Activated T-helper 1 cell treated with anti-CD3 and anti-CD28 coated beads, Interleukin-12 subunit alpha, Interleukin-12 subunit beta, Interleukin-2, Interleukin-4 antibody, amounts not matched to agents 30 ng/mL and 10 ng/mL and 1 ng/mL, durations not matched to agents 14 hours and 24 hours and 36 hours (primary cell): Measurements from ENCODE around the gene ERC1. TPM values are rescaled to one million over a fixed set of nuclear protein-coding genes. Genes with fewer than 3 reads are reported as not detected.
A peak's percentile ranks its signal among the peaks of the same experiment; 100 is the strongest.
"Not testable (repeated sequence)": the region's sequence is repeated elsewhere in the genome, so short reads cannot be mapped to it uniquely, and the experiment has no call there.

Experiments
- DNase-seq: peaks from one replicate; pipeline ENCODE4 v3.0.0; 2021; ENCODE audit warnings: low spot score
- H3K27ac Mint-ChIP-seq: one replicate; pipeline ENCODE4 v1.8.0; 2021; ENCODE audit warnings: mild to moderate bottlenecking, mixed read lengths
- H3K27me3 Mint-ChIP-seq: one replicate; pipeline ENCODE4 v1.8.0; 2022; ENCODE audit warnings: mild to moderate bottlenecking, moderate library complexity, mixed read lengths; ENCODE audit not compliant: insufficient read depth
- H3K36me3 Mint-ChIP-seq: one replicate; pipeline ENCODE4 v1.8.0; 2021; ENCODE audit warnings: low read depth, mixed read lengths
- H3K4me1 Mint-ChIP-seq: one replicate; pipeline ENCODE4 v1.8.0; 2021; ENCODE audit warnings: low read depth, mixed read lengths
- H3K4me3 Mint-ChIP-seq: one replicate; pipeline ENCODE4 v1.8.0; 2021; ENCODE audit warnings: mild to moderate bottlenecking, moderate library complexity, mixed read lengths
- H3K9me3 Mint-ChIP-seq: one replicate; pipeline ENCODE4 v1.8.0; 2021; ENCODE audit warnings: mixed read lengths
- intact Hi-C: fragments of 100-400 bp; cut with micrococcal nuclease; formaldehyde crosslinking; loops from one replicate; pipeline ENCODE4 v1.15.1; 2024
- total RNA-seq: library from RNA; stranded (reverse); gene quantifications from 2 replicates; pipeline ENCODE4 v1.2.3, GENCODE V29; 2022

The ERC1 gene
- total RNA-seq, 1 donor from 2014 or later = 33.6 TPM

GRCh38 chr12:1201886-1202285 is 210.9 kb downstream of the ERC1 start:
- DNase-seq = no peak
- intact Hi-C loops = loop anchor here (5.0 kb wide), 2 partner anchors 330 to 390 kb away; partner anchors contain the start of gene FBXL14
- Mint-ChIP-seq H3K27me3 (no peaks in the 10 kb centered on the region), H3K4me1 (peaks cover 7% of the 10 kb centered on the region), H3K9me3 (peaks cover 15% of the 10 kb centered on the region), H3K4me3 (no peak overlapping the region), H3K27ac (no peak overlapping the region), H3K36me3 (peaks cover 7% of the 10 kb centered on the region)

GRCh38 chr12:1203735-1204019 is 212.7 kb downstream of the ERC1 start:
- intact Hi-C loops = loop anchor here (5.0 kb wide), 2 partner anchors 329 to 389 kb away; partner anchors contain the start of gene FBXL14
- no peak for DNase-seq
- Mint-ChIP-seq H3K4me3 (no peak overlapping the region), H3K4me1 (peaks cover 7% of the 10 kb centered on the region), H3K9me3 (no peaks in the 10 kb centered on the region), H3K27me3 (no peaks in the 10 kb centered on the region), H3K27ac (no peak overlapping the region), H3K36me3 (peaks cover under 1% of the 10 kb centered on the region)

DNA sequence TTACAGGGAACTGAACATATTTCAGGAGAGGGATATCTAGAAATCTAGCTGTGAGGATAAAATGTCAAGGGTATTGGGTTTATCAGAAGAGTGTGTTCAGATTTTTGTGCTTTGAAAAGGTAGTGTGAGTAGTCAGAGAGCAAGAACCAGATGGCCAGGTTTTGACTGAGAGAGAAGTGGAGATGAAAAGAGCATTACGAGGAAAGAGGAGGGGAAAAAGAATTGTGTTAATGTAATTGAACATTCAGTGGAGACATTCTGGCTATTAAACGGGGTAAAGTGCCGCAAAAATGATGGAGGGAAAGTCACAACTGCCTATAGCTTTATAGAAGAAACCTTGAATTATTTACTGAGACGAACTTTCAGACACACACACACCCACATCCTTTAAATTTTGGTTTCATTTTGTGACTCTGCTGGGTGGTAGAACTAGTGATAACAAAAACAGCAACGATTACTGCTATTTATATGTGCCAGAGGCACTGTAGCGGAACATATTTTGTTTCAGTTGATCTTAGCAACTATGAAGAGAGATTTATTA is 213.6 kb downstream of the ERC1 start:
- no peaks in the 10 kb centered on the region for H3K27me3 Mint-ChIP-seq
- no peak overlapping the region for H3K4me3 Mint-ChIP-seq
- no peak overlapping the region for H3K27ac Mint-ChIP-seq
- peak; percentile 2 for DNase-seq
- H3K9me3 Mint-ChIP-seq = no peaks in the 10 kb centered on the region
- intact Hi-C loops = loop anchor here (5.0 kb wide), 3 partner anchors 87 to 388 kb away; partner anchors contain the start of gene FBXL14
- H3K4me1 Mint-ChIP-seq = peaks cover 7% of the 10 kb centered on the region
- H3K36me3 Mint-ChIP-seq = no peaks in the 10 kb centered on the region

- H3K27ac Mint-ChIP-seq = no peak overlapping the region
- intact Hi-C loops = loop anchor here (5.0 kb wide), 1 partner anchor 88 kb away; no protein-coding TSS in a partner anchor
- H3K4me3 Mint-ChIP-seq = no peak overlapping the region
- H3K9me3 Mint-ChIP-seq = no peaks in the 10 kb centered on the region
- no peaks in the 10 kb centered on the region for H3K36me3 Mint-ChIP-seq
- H3K27me3 Mint-ChIP-seq = no peaks in the 10 kb centered on the region
- no peak for DNase-seq
- peaks cover 7% of the 10 kb centered on the region for H3K4me1 Mint-ChIP-seq
Measured at GRCh38 chr12:1205512-1206060, 214.6 kb downstream of the ERC1 start.

DNA sequence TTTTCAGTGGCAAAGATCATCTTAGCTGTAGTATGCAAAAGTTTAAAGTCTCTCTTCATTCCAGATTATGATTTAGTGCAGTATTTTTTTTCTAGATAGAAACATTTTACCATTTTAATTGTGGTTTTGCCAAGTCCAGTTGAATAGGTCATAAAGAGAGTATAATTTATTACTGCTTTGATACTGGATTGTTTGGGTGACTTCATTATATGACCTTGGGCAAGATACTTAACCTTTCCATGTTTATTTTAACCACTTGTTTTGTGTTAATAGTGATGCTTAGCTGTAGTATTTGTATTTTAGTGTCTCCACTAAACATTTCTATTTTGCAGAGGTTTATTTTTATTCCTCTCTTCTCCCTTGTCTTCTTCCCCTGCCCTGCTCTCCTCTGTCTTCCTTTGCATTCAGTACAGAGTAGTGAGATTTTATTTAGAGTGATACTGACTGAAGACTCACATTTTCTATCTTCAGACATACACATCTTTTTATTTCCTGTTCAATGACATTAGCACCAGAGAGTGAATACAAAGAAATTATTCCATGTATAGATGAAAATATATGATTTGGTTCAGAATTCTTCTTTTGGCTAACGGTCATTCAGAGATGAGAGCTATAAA is 215.2 kb downstream of the ERC1 start:
- H3K4me1 Mint-ChIP-seq = peaks cover 7% of the 10 kb centered on the region
- no peak overlapping the region for H3K4me3 Mint-ChIP-seq
- intact Hi-C loops = loop anchor here (5.0 kb wide), 1 partner anchor 89 kb away; no protein-coding TSS in a partner anchor
- no peak for DNase-seq
- no peak overlapping the region for H3K27ac Mint-ChIP-seq
- H3K27me3 Mint-ChIP-seq = no peaks in the 10 kb centered on the region
- H3K36me3 Mint-ChIP-seq = no peaks in the 10 kb centered on the region
- no peaks in the 10 kb centered on the region for H3K9me3 Mint-ChIP-seq

DNA sequence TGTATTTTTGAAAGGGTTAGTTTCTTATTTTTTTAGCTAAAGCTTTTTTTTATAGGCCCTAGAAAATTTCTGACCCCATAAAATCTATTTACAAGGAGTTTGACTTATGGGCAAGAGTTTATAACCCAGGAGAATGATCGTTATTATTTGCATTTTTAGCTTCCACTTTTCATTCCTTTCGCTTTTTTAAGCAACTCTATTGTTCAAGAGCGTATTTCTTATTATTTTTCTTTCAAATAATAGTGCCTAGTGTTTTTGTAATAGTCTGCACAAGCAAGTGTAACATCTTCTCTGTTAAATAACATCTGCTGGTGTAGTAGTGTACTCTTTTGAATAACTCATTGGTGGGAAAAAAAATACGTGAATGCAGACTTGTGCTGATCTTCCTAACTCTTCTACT is 216.3 kb downstream of the ERC1 start:
- Mint-ChIP-seq H3K27me3 (no peaks in the 10 kb centered on the region), H3K27ac (no peak overlapping the region), H3K4me1 (peaks cover 3% of the 10 kb centered on the region), H3K36me3 (no peaks in the 10 kb centered on the region), H3K9me3 (no peaks in the 10 kb centered on the region), H3K4me3 (no peak overlapping the region)
- DNase-seq = no peak
- intact Hi-C loops = loop anchor here (5.0 kb wide), 1 partner anchor 90 kb away; no protein-coding TSS in a partner anchor

- not testable (repeated sequence) for H3K27me3 Mint-ChIP-seq, DNase-seq, H3K4me3 Mint-ChIP-seq, H3K9me3 Mint-ChIP-seq, H3K27ac Mint-ChIP-seq, H3K36me3 Mint-ChIP-seq
- H3K4me1 Mint-ChIP-seq = peaks cover 10% of the 10 kb centered on the region
- intact Hi-C loops = loop anchor here (5.0 kb wide), 1 partner anchor 91 kb away; no protein-coding TSS in a partner anchor
Measured at GRCh38 chr12:1208719-1209118, 217.7 kb downstream of the ERC1 start.

- Mint-ChIP-seq H3K4me3 (no peak overlapping the region), H3K4me1 (peaks cover 10% of the 10 kb centered on the region), H3K9me3 (no peaks in the 10 kb centered on the region), H3K27me3 (no peaks in the 10 kb centered on the region), H3K27ac (peak overlapping the region; percentile 52), H3K36me3 (no peaks in the 10 kb centered on the region)
- DNase-seq = no peak
- intact Hi-C loops = no loop called here
Measured at GRCh38 chr12:1212526-1212925, 221.5 kb downstream of the ERC1 start.

DNA sequence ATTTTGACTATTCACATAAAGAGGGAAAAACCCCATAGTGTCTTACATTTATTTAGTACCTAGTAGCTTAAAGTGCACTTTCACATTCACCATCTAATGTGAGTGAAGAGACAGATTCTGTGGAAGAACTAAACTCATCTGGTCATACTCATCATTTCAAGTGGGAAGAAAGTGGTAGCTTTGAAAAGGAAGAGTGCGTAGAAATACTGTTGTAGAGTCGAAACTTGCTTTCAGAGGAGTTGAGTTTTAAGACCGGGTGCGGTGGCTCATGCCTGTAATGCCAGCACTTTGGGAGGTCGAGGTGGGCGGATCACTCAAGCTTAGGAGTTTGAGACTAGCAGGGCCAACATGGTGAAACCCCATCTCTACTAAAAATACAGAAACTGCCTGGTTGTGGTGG is 222.2 kb downstream of the ERC1 start:
- H3K27me3 Mint-ChIP-seq = no peaks in the 10 kb centered on the region
- peaks cover 10% of the 10 kb centered on the region for H3K4me1 Mint-ChIP-seq
- H3K36me3 Mint-ChIP-seq = no peaks in the 10 kb centered on the region
- no peak overlapping the region for H3K4me3 Mint-ChIP-seq
- DNase-seq = no peak
- intact Hi-C loops = no loop called here
- peak overlapping the region; percentile 52 for H3K27ac Mint-ChIP-seq
- H3K9me3 Mint-ChIP-seq = no peaks in the 10 kb centered on the region

GRCh38 chr12:1213618-1214205 is 222.7 kb downstream of the ERC1 start:
- H3K27ac Mint-ChIP-seq = no peak overlapping the region
- intact Hi-C loops = no loop called here
- no peaks in the 10 kb centered on the region for H3K27me3 Mint-ChIP-seq
- no peak overlapping the region for H3K4me3 Mint-ChIP-seq
- no peak for DNase-seq
- H3K36me3 Mint-ChIP-seq = no peaks in the 10 kb centered on the region
- H3K9me3 Mint-ChIP-seq = no peaks in the 10 kb centered on the region
- peaks cover 10% of the 10 kb centered on the region for H3K4me1 Mint-ChIP-seq

GRCh38 chr12:1216560-1216959 is 225.5 kb downstream of the ERC1 start:
- Mint-ChIP-seq H3K27ac (no peak overlapping the region), H3K4me1 (peaks cover 10% of the 10 kb centered on the region), H3K9me3 (no peaks in the 10 kb centered on the region), H3K4me3 (no peak overlapping the region), H3K27me3 (no peaks in the 10 kb centered on the region), H3K36me3 (no peaks in the 10 kb centered on the region)
- DNase-seq = no peak
- intact Hi-C loops = no loop called here

DNA sequence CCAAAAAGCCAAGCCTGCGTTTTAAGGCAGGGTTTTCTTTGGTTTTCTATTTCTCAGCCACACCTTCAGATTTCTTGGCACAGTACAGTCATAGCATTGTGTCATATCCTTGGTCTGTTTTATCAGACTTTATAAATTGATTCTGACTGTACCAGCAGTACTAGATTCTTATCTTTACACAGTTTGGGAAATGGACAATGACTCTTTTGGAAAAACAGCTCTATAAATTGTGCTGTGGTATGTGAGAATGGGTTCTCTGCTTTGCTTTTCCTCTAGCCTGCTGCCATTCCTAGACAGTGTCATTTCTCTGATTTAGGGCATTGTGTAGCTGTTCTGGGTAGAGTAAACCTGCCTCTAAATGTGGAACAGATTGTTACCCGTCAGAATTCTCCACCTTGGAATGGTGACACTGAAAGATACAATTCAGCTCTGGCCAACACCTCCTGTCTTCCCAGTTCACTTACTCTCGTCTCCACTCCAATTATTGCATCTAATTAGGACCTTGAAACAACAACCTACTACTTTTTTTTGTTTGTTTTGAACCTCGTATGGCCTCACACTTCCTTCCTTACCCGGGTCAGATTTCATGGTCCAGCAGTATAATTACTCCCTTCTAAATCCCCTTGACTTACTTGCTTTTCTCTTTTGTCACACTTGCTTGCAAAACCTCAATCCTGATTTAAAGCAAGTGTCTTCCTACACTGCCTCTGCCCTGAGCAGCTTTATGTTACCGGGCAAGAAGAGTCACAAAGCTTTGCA is 226.3 kb downstream of the ERC1 start:
- Mint-ChIP-seq H3K9me3 (no peaks in the 10 kb centered on the region), H3K4me1 (peaks cover 7% of the 10 kb centered on the region), H3K27ac (no peak overlapping the region), H3K36me3 (no peaks in the 10 kb centered on the region), H3K27me3 (no peaks in the 10 kb centered on the region), H3K4me3 (no peak overlapping the region)
- intact Hi-C loops = no loop called here
- DNase-seq = no peak

DNA sequence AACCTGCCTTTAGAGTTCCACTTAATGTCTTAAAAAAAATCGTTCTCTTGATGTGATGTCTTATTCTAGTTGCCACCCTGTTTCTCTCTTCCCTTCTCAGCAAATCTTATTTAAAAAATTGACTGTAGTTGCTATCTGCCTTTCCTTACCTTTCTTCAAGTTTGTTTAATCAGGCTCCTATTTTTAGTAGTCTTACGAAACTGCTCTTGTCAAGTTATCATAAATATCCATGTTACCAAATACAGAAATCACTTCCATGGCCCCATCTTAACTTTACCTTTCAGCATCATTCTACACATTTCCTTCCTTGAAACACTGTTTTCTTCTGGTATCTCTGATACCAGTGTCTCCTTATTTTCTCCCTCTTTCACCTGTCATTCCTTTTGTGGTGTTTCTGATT is 227.3 kb downstream of the ERC1 start:
- H3K36me3 Mint-ChIP-seq = no peaks in the 10 kb centered on the region
- H3K27me3 Mint-ChIP-seq = no peaks in the 10 kb centered on the region
- H3K27ac Mint-ChIP-seq = no peak overlapping the region
- no peaks in the 10 kb centered on the region for H3K4me1 Mint-ChIP-seq
- intact Hi-C loops = no loop called here
- no peak overlapping the region for H3K4me3 Mint-ChIP-seq
- DNase-seq = no peak
- H3K9me3 Mint-ChIP-seq = no peaks in the 10 kb centered on the region
